ENCODE results near the gene ZDHHC1.

ZDHHC1 gene

GRCh38 chr16:67447508-67448076, 31.3 kb upstream of the ZDHHC1 start:
- peak; percentile 12 for DNase-seq

DNA sequence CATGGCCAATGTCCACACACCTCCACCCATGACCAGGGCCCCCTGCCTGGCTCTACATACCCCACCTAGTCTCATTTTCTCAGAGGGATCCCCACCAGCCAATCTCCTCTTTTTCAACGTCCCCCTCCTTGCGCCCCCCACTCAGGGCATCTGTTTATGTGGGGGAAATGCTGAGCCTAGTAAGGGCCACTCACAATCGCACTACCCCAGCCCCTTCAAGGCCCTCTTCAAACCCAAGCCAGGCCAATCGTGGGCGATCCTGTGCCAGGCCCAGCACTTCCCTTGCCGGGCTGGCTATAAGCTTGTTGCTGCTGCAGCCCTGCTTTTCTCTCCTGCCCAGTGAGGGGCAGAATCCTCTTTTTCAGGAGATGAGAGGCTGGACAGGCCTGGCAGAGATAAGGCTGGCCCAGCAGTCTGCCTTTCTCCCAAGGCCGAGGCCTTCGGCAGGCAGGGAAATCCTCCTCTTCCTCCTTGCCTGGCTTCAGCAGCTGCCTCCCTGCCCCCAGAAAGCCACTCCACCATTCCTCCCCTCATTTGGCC, 30.8 kb upstream of the ZDHHC1 start:
- DNase-seq = no peak

DNA sequence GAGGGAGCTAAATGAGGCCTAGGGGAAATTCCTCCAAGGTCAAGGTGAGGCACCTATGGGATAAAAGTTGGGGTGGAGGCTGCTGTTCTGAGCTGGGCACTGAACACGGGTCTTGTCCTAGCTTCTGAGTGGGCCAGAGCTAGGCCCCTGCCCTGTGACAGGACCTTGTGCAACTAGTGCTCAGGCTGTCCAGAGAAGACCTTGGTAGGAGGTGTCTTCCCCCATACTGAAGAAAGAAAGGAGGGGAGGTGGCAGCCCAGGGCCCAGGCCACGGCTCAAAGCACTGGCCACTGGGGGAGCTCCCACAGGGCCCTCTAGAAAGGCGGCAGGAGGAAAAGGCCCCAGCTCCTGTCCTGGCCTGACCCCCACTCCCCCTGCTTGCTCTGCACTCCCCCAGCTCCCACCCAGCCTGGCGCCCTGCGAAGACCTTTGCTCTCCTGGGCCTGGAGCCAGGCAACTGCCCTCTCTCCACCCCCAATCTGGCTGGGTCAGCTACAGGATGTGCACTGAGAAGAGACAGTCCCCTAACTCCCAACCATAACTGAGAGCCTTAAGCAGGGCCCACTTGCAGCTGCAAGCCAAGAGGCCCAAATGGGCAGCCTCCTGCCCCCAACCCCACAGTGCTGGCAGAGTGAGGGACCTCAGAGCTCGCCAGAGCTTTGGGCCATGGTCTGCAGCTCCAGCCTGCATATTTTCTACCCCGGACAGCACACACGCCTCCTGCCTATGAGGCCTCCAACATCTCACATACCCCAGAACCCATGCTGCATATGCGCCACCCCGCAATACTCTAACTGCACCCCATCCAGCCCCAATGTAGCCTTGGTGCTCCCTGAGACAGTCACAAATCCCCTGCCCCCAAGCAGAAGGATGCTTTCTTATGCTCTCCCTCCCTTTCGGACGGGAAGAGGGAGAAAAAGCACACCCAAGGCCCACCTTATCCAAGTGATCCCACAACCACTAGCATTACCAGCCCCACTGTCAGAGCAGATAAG, 29.9 kb upstream of the ZDHHC1 start:
- DNase-seq = no peak

- no peak for DNase-seq
Observed at GRCh38 chr16:67445441-67445912, 29.2 kb upstream of the ZDHHC1 start.

- no peak for DNase-seq
Observed at GRCh38 chr16:67445126-67445426, 28.8 kb upstream of the ZDHHC1 start.

DNA sequence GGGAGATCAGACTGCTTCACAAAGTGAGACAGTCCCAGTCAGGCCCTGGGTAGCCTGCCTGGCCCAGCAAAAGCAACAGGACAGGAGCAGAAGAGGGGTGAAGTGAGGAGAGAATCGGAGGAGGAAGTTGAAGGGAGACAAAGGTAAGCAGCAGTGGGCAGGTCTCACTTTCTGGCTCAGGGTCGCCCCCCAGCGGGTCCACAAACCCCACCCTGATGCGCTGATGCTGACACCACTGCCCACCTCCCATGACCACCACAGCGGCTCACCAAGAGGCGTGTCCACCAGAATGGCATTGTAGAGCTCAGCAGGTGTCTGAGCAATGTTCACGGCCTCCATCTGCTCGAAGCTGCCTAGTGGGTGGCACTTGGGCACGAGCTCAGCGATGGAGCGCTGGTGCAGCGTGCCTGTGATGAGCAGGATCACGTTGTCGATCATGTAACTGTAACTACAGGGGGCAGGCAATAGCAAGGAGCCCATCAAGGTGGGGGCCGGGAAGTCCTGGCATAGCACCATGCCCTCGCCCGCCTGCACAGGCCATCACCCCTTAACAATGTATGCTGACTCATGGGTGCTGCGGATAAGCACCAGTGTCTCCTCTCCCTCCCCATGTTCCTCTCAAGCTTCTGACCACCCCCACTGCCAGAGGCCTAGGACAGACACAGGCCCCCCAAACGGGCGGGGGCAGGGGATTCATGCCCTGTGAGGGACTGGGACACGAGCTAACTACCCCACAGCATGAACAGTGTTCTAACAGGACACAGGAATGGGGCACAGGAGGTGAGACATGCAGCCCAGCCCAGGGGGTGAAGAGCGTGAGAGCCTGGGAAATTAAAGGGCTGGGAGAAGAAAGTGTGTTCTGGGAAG, 28.2 kb upstream of the ZDHHC1 start:
- no peak for DNase-seq

- no peak for DNase-seq
Observed at GRCh38 chr16:67443265-67443664, 27.0 kb upstream of the ZDHHC1 start.

- DNase-seq = no peak
Observed at GRCh38 chr16:67442581-67443255, 26.4 kb upstream of the ZDHHC1 start.

- DNase-seq = no peak
Observed at GRCh38 chr16:67441907-67442306, 25.6 kb upstream of the ZDHHC1 start.

- DNase-seq = no peak
Observed at GRCh38 chr16:67441271-67441753, 25.0 kb upstream of the ZDHHC1 start.

- no peak for DNase-seq
Observed at GRCh38 chr16:67438824-67439393, 22.6 kb upstream of the ZDHHC1 start.

- DNase-seq = no peak
Observed at GRCh38 chr16:67438098-67438791, 22.0 kb upstream of the ZDHHC1 start.

GRCh38 chr16:67437513-67437912, 21.2 kb upstream of the ZDHHC1 start:
- DNase-seq = no peak

- DNase-seq = no peak
Observed at GRCh38 chr16:67436640-67437193, 20.4 kb upstream of the ZDHHC1 start.

- no peak for DNase-seq
Observed at GRCh38 chr16:67435758-67436164, 19.5 kb upstream of the ZDHHC1 start.

- DNase-seq = no peak
Observed at GRCh38 chr16:67433131-67433719, 16.9 kb upstream of the ZDHHC1 start.

GRCh38 chr16:67432506-67432890, 16.2 kb upstream of the ZDHHC1 start:
- no peak for DNase-seq

GRCh38 chr16:67431775-67432505, 15.7 kb upstream of the ZDHHC1 start:
- DNase-seq = no peak

DNA sequence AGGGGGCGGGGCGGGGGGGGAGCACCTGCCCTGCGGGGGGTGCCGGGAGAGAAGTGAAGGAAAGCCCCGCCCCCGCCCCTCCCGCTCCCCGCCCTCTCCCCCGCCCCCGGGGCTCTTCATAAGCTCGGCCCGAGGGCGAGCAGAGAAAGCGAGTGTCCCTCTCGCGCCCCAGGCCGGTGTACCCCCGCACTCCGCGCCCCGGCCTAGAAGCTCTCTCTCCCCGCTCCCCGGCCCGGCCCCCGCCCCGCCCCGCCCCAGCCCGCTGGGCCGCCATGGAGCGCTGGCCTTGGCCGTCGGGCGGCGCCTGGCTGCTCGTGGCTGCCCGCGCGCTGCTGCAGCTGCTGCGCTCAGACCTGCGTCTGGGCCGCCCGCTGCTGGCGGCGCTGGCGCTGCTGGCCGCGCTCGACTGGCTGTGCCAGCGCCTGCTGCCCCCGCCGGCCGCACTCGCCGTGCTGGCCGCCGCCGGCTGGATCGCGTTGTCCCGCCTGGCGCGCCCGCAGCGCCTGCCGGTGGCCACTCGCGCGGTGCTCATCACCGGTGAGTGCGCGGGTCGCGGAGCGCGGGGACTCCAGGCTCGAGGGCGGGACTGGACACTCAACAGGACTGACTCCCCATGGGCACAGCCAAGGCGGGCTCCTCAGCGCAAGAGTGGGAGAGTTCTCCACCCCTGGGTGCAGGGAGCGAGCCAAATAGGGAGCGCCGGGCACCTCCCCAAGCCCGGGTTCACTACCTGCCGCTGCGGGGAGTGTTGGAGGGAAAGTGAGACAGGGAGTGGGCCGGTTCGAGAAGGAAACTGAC, 14.9 kb upstream of the ZDHHC1 start, which contains the start of gene HSD11B2:
Gene HSD11B2 (plus strand): TSS at position 145 of the 798 bp plus-strand sequence. CDS start 128 bp downstream, at position 273.
- peak; percentile 14 for DNase-seq

Data from fibroblast of skin of abdomen (primary cell).